ENCODE measurements around the gene LAIR1.

The LAIR1 gene

DNA sequence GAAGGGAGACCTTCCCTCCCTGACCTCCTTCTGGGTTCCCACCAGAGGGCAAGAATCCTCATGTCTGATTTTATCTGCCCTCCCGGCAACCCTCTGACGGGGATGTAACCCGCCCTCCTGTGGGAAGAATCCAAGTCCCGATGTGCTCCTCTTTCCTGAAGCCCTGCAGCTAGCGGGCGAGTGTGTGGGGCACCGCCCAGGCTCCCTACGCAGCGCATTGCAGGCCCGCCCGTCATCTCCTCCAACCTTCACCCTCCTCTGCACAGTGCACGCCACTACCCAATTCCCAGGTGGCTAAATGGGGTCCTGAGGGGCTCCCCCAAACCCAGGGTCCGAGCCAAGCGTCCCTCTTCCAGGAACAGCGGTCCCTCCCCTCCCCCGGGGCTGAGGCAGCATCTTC lies 7.3 kb downstream of the LAIR1 start:
- no peaks in the 10 kb centered on the region for H3K27me3 ChIP-seq (ENCODE audit: low read length)
- H3K4me3 ChIP-seq (ENCODE audit: insufficient read depth, low read length, poor library complexity, severe bottlenecking), result no peak overlapping the region

GRCh38 chr19:54356444-54357056 lies 8.2 kb downstream of the LAIR1 start:
- H3K9me2 ChIP-seq (replicated peaks; ENCODE audit: insufficient read depth, low read length), result no peaks in the 10 kb centered on the region
- H3K27ac ChIP-seq (ENCODE audit: low read depth, low read length), result no peak overlapping the region

More for the DNA sequence above, 7.3 kb downstream of the LAIR1 start:
- no peak overlapping the region for H3K9ac ChIP-seq (ENCODE audit: low read length)
- H3K4me2 ChIP-seq (ENCODE audit: low read depth, low read length, poor library complexity, severe bottlenecking), result no peak overlapping the region
- H3K27ac ChIP-seq (ENCODE audit: low read depth, low read length), result no peak overlapping the region
- H3F3A ChIP-seq (ENCODE audit: insufficient read depth), result no peaks in the 10 kb centered on the region
- no peaks in the 10 kb centered on the region for H3K9me3 ChIP-seq (ENCODE audit: insufficient read depth, low read length)
- H3K9me2 ChIP-seq (replicated peaks; ENCODE audit: insufficient read depth, low read length), result no peaks in the 10 kb centered on the region
- no peaks in the 10 kb centered on the region for H3K36me3 ChIP-seq (ENCODE audit: low read length)
- no peak overlapping the region for H2AFZ ChIP-seq (ENCODE audit: low read depth, low read length, severe bottlenecking)
- no peaks in the 10 kb centered on the region for H3K79me2 ChIP-seq (ENCODE audit: insufficient read depth, low read length)
- H4K20me1 ChIP-seq (ENCODE audit: low read depth, low read length), result no peaks in the 10 kb centered on the region
- TF ChIP-seq EZH2phosphoT487 (conservative IDR thresholded peaks at IDR 0.05; ENCODE audit: low read length) (no peak), CTCF (IDR thresholded peaks at IDR 0.05; ENCODE audit: insufficient read depth, low read length, poor library complexity, severe bottlenecking) (no peak)

DNA sequence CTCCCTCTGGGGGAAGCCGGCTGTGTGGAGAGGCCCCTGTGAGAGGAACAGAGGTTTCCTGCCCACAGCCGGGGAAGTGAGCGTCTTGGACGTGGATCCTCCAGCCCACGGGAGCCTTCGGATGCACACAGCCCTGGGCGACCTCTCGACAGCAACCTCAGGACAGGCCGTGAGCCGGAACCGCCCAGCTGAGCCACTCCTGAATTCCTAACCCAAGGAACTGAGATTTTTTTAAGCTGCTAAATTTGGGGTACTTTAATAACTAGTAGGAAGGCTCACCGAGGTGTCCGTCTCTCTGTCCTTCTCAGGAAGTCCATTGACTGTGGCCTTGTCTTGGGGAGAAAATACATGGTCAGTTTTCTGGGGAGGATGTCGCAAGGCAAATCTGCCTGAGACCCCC lies 9.1 kb downstream of the LAIR1 start:
- Histone ChIP-seq H3K4me2 (ENCODE audit: low read depth, low read length, poor library complexity, severe bottlenecking) (no peak overlapping the region), H3K79me2 (ENCODE audit: insufficient read depth, low read length) (no peaks in the 10 kb centered on the region), H3K36me3 (ENCODE audit: low read length) (no peaks in the 10 kb centered on the region), H3K9ac (ENCODE audit: low read length) (no peak overlapping the region), H3K4me3 (ENCODE audit: insufficient read depth, low read length, poor library complexity, severe bottlenecking) (no peak overlapping the region), H4K20me1 (ENCODE audit: low read depth, low read length) (no peaks in the 10 kb centered on the region), H3K9me3 (ENCODE audit: insufficient read depth, low read length) (no peaks in the 10 kb centered on the region), H3F3A (ENCODE audit: insufficient read depth) (no peaks in the 10 kb centered on the region), H3K27me3 (ENCODE audit: low read length) (no peaks in the 10 kb centered on the region), H3K27ac (ENCODE audit: low read depth, low read length) (no peak overlapping the region), H2AFZ (ENCODE audit: low read depth, low read length, severe bottlenecking) (no peak overlapping the region), H3K9me2 (replicated peaks; ENCODE audit: insufficient read depth, low read length) (no peaks in the 10 kb centered on the region)
- no peak for TF ChIP-seq CTCF (IDR thresholded peaks at IDR 0.05; ENCODE audit: insufficient read depth, low read length, poor library complexity, severe bottlenecking)
- no peak for TF ChIP-seq EZH2phosphoT487 (conservative IDR thresholded peaks at IDR 0.05; ENCODE audit: low read length)

More at GRCh38 chr19:54356444-54357056, 8.2 kb downstream of the LAIR1 start:
- no peak overlapping the region for H2AFZ ChIP-seq (ENCODE audit: low read depth, low read length, severe bottlenecking)
- H3F3A ChIP-seq (ENCODE audit: insufficient read depth), result no peaks in the 10 kb centered on the region
- H4K20me1 ChIP-seq (ENCODE audit: low read depth, low read length), result no peaks in the 10 kb centered on the region
- TF ChIP-seq CTCF (IDR thresholded peaks at IDR 0.05; ENCODE audit: insufficient read depth, low read length, poor library complexity, severe bottlenecking) (no peak), EZH2phosphoT487 (conservative IDR thresholded peaks at IDR 0.05; ENCODE audit: low read length) (no peak)
- H3K4me2 ChIP-seq (ENCODE audit: low read depth, low read length, poor library complexity, severe bottlenecking), result no peak overlapping the region
- H3K36me3 ChIP-seq (ENCODE audit: low read length), result no peaks in the 10 kb centered on the region
- H3K27me3 ChIP-seq (ENCODE audit: low read length), result no peaks in the 10 kb centered on the region
- no peak overlapping the region for H3K9ac ChIP-seq (ENCODE audit: low read length)
- no peaks in the 10 kb centered on the region for H3K79me2 ChIP-seq (ENCODE audit: insufficient read depth, low read length)
- no peaks in the 10 kb centered on the region for H3K9me3 ChIP-seq (ENCODE audit: insufficient read depth, low read length)
- H3K4me3 ChIP-seq (ENCODE audit: insufficient read depth, low read length, poor library complexity, severe bottlenecking), result no peak overlapping the region

All from SU-DHL-6 (cell line).